Esophagus (tissue), 2 donors: ENCODE data around the gene ATP9A. TPM values are rescaled to one million over a fixed set of nuclear protein-coding genes. Genes with fewer than 3 reads are reported as not detected.
"Not testable (repeated sequence)": the region's sequence is repeated elsewhere in the genome, so short reads cannot be mapped to it uniquely, and the experiment has no call there.

ENCODE experiments used
- H3K27ac ChIP-seq, 2 donors: one replicate each; pipeline ENCODE4 v1.5.1; 2013; ENCODE audit warnings: low read depth in 2 of 2, mild to moderate bottlenecking in 2 of 2, inconsistent platforms in 1 of 2, low read length in 1 of 2, moderate library complexity in 1 of 2
- H3K27me3 ChIP-seq, 2 donors: one replicate each; pipeline ENCODE4 v1.6.1; 2013; ENCODE audit warnings: low read length in 2 of 2, control low read depth in 1 of 2, mild to moderate bottlenecking in 1 of 2; ENCODE audit not compliant: insufficient read depth in 2 of 2, control insufficient read depth in 1 of 2
- H3K36me3 ChIP-seq, 2 donors: one replicate each; pipeline ENCODE4 v1.6.1; 2013; ENCODE audit warnings: low read length in 1 of 2; ENCODE audit not compliant: control insufficient read depth in 2 of 2, insufficient read depth in 2 of 2
- H3K4me1 ChIP-seq, 2 donors: one replicate each; pipeline ENCODE4 v1.6.1; 2013; ENCODE audit warnings: low read length in 1 of 2; ENCODE audit not compliant: control insufficient read depth in 2 of 2, insufficient read depth in 2 of 2
- H3K4me3 ChIP-seq, 2 donors: one replicate each; pipeline ENCODE4 v1.5.1; 2013; ENCODE audit warnings: low read length in 2 of 2, mild to moderate bottlenecking in 2 of 2, low read depth in 1 of 2, moderate library complexity in 1 of 2
- H3K9me3 ChIP-seq, 2 donors: one replicate each; pipeline ENCODE4 v1.6.1; 2013; ENCODE audit warnings: mild to moderate bottlenecking in 2 of 2, low read depth in 1 of 2, low read length in 1 of 2, moderate library complexity in 1 of 2; ENCODE audit not compliant: control insufficient read depth in 2 of 2, insufficient read depth in 1 of 2
- WGBS, 2 donors: extraction: QIAGEN DNeasy Blood & Tissue Kit; methylation state at CpG; one replicate each; pipeline ENCODE4 v1.1.7; 2013; 5-methylcytosine and 5-hydroxymethylcytosine counted together
- polyA plus RNA-seq, 2 donors: library from polyadenylated mRNA; stranded (reverse); fragments of 200-250 nt; gene quantifications; one replicate each; pipeline ENCODE4 v1.2.3, GENCODE V29; 2013
- donor health status: healthy with polysubstance abuse.
- donor health status: Bipolar disorder and iron deficiency.

ATP9A gene
- polyA plus RNA-seq, 2 donors = 5.0 to 7.5 TPM

- H3K27me3 ChIP-seq = no peaks in the 10 kb centered on the region
- no peak overlapping the region for H3K27ac ChIP-seq
- no peaks in the 10 kb centered on the region for H3K36me3 ChIP-seq
- H3K4me1 ChIP-seq = peaks cover 0 to 6% of the 10 kb centered on the region in 2 donors
- 71 to 72% methylated on average over 25 of the region's 25 CpGs for WGBS, 2 donors
- peaks cover 0 to 2% of the 10 kb centered on the region in 2 donors for H3K9me3 ChIP-seq
- H3K4me3 ChIP-seq = no peak overlapping the region
Measured at GRCh38 chr20:51569815-51570738, 198.1 kb downstream of the ATP9A start.

- not testable (repeated sequence) for H3K4me1 ChIP-seq, H3K27ac ChIP-seq, H3K27me3 ChIP-seq, H3K9me3 ChIP-seq, H3K36me3 ChIP-seq, H3K4me3 ChIP-seq
- WGBS, 2 donors = 72 to 83% methylated on average over 3 of the region's 3 CpGs
Measured at GRCh38 chr20:51568533-51568932, 199.7 kb downstream of the ATP9A start.

GRCh38 chr20:51567622-51568021, 200.6 kb downstream of the ATP9A start:
- no peaks in the 10 kb centered on the region for H3K27me3 ChIP-seq
- no peaks in the 10 kb centered on the region for H3K9me3 ChIP-seq
- H3K36me3 ChIP-seq = no peaks in the 10 kb centered on the region
- WGBS, 2 donors = 88 to 89% methylated on average over 5 of the region's 5 CpGs
- no peaks in the 10 kb centered on the region for H3K4me1 ChIP-seq
- H3K4me3 ChIP-seq = no peak overlapping the region
- H3K27ac ChIP-seq = no peak overlapping the region

- WGBS, 2 donors = 84 to 92% methylated on average over 4 of the region's 4 CpGs
Measured at GRCh38 chr20:51566594-51566993, 201.6 kb downstream of the ATP9A start.

GRCh38 chr20:51565298-51566144, 202.7 kb downstream of the ATP9A start:
- no peak overlapping the region for H3K4me3 ChIP-seq
- H3K4me1 ChIP-seq = peaks cover 0 to 3% of the 10 kb centered on the region in 2 donors
- peaks cover 0 to 5% of the 10 kb centered on the region in 2 donors for H3K27me3 ChIP-seq
- peak overlapping the region in 1 of 2 donors; percentile 1 for H3K27ac ChIP-seq
- H3K36me3 ChIP-seq = no peaks in the 10 kb centered on the region
- WGBS, 2 donors = 46 to 47% methylated on average over 14 of the region's 14 CpGs
- no peaks in the 10 kb centered on the region for H3K9me3 ChIP-seq

More at GRCh38 chr20:51566594-51566993, 201.6 kb downstream of the ATP9A start:
- H3K27me3 ChIP-seq = peaks cover 0 to 5% of the 10 kb centered on the region in 2 donors
- H3K9me3 ChIP-seq = no peaks in the 10 kb centered on the region
- H3K27ac ChIP-seq = no peak overlapping the region
- peaks cover 0 to 3% of the 10 kb centered on the region in 2 donors for H3K4me1 ChIP-seq
- H3K36me3 ChIP-seq = no peaks in the 10 kb centered on the region
- H3K4me3 ChIP-seq = no peak overlapping the region

- peak overlapping the region; percentile 54 to 81 for H3K27ac ChIP-seq
- H3K4me1 ChIP-seq = peaks cover 0 to 3% of the 10 kb centered on the region in 2 donors
- no peaks in the 10 kb centered on the region for H3K9me3 ChIP-seq
- H3K4me3 ChIP-seq = no peak overlapping the region
- 32 to 36% methylated on average over 15 of the region's 15 CpGs for WGBS, 2 donors
- H3K36me3 ChIP-seq = no peaks in the 10 kb centered on the region
- H3K27me3 ChIP-seq = peaks cover 0 to 5% of the 10 kb centered on the region in 2 donors
Measured at GRCh38 chr20:51563486-51564332, 204.5 kb downstream of the ATP9A start.

- H3K36me3 ChIP-seq = no peaks in the 10 kb centered on the region
- H3K27me3 ChIP-seq = peaks cover 0 to 5% of the 10 kb centered on the region in 2 donors
- H3K4me1 ChIP-seq = peaks cover 0 to 3% of the 10 kb centered on the region in 2 donors
- H3K4me3 ChIP-seq = peak overlapping the region in 1 of 2 donors; percentile 36
- H3K9me3 ChIP-seq = no peaks in the 10 kb centered on the region
- peak overlapping the region; percentile 65 to 81 for H3K27ac ChIP-seq
- 2 to 7% methylated on average over 9 of the region's 9 CpGs for WGBS, 2 donors
Measured at GRCh38 chr20:51563174-51563485, 205.1 kb downstream of the ATP9A start.

- H3K27ac ChIP-seq = peak overlapping the region; percentile 81 to 86
- H3K27me3 ChIP-seq = peaks cover 0 to 5% of the 10 kb centered on the region in 2 donors
- H3K4me3 ChIP-seq = peak overlapping the region; percentile 36 to 43
- WGBS, 2 donors = 1% methylated on average over 74 to 76 of the region's 76 CpGs
- H3K4me1 ChIP-seq = peaks cover 0 to 3% of the 10 kb centered on the region in 2 donors
- H3K36me3 ChIP-seq = no peaks in the 10 kb centered on the region
- no peaks in the 10 kb centered on the region for H3K9me3 ChIP-seq
Measured at GRCh38 chr20:51562332-51563173, 205.6 kb downstream of the ATP9A start.
